Hindlimb muscle (tissue), 1 donor: Measurements from ENCODE around the gene KRTAP1-3. TPM values are rescaled to one million over a fixed set of nuclear protein-coding genes. Genes with fewer than 3 reads are reported as not detected.
"Not testable (repeated sequence)": the region's sequence is repeated elsewhere in the genome, so short reads cannot be mapped to it uniquely, and the experiment has no call there.

ENCODE experiments used
- DNase-seq: peaks from one replicate; pipeline ENCODE4 v3.0.0-alpha.2; 2013
- polyA plus RNA-seq: library from polyadenylated mRNA; unstranded; fragments of 120-200 nt; gene quantifications from one replicate; pipeline ENCODE4 v1.2.1, GENCODE V29; 2013; ENCODE audit not compliant: insufficient read length

KRTAP1-3 gene
- polyA plus RNA-seq = not detected

DNA sequence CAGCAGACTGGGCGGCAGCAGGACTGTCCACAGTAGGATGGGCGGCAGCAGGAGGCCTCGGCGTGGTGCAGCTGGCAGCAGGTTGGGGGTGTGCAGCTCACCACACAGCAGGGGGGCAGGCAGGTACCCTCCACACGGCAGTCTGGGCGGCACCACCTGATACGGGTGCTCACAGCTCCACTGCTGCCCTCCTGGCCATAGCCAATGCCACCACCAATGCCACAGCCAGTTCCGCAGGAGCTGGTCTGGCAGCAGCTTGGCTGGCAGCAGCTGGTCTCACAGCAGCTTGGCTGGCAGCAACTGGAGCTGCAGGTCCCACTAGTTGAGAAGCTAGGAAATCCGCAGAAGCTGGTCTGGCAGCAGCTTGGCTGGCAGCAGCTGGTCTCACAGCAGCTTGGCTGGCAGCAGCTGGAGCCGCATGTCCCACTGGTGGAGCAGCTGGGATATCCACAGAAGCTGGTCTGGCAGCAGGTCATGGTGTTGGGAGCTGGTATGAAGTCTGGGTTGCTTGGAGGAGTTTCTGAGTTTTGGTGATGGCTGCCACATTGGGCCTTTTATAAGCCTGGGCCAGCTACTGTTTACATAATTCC lies at the start of gene KRTAP1-3:
Gene KRTAP1-3, minus strand, starts transcription at position 529 of the 590 bp plus-strand sequence. Its CDS starts 53 bp downstream, at position 476.
- not testable (repeated sequence) for DNase-seq

- not testable (repeated sequence) for DNase-seq
Observed at GRCh38 chr17:41084100-41084856, 49.6 kb upstream of the KRTAP1-3 start, which contains the start of gene KRTAP4-7. Gene KRTAP4-7 (plus strand): TSS chr17:41084150. CDS start chr17:41084207, 57 bp downstream.

DNA sequence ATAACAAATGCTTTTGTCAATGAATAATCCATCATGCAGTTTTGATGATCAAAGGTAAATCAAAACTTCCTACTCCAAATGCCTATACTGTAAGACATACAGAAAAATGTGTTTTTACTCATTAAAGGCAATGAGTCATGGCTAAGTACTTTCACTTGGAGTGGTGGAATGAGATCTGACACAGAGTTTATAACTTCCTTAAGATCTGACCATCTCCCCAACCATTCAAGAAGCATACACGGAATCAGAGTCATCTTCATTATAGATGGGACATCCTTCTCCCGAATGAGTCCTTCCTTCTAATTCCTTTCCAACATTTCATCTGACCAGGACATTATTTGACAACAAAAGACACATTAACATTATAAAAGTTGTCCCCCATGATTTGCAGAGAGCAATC lies 48.8 kb upstream of the KRTAP1-3 start:
- DNase-seq = not testable (repeated sequence)

DNA sequence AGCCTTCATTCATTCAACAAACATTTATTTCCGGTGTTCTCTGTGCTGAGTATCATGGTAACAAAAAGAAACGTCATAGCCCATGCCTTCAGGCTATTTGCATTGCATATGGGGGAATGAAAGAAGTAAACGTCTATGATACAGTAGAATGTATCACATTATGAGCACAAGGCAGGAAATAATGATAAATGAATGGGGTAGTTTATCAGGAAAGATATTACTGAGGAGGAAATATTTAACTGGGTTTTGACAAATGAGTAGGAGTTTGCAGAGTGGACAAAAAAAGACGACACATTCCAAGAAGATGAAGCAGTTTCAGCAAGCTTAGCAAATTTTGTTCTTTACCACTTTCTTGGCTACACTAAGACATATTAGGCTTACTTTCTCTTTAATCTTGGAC lies 48.0 kb upstream of the KRTAP1-3 start:
- DNase-seq = no peak

DNA sequence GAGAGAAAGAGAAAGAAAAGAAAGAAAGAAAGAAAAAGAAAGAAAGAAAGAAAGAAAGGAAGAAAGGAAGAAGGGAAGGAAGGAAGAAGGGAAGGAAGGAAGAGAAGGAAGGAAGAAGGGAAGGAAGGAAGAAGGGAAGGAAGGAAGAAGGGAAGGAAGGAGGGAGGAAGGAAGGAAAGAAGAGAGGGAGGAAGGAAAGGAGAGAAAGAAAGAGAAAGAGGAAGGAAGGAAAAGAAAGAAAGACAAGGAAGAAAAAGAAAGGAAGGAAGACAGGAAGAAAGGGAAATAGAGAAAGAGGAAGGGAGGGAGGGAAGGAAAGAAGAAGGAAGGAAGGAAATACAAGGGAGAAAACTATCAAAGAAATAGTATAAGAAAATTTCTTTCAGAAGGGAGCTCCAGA lies 42.1 kb upstream of the KRTAP1-3 start:
- no peak for DNase-seq

- no peak for DNase-seq
Observed at GRCh38 chr17:41073676-41074075, 39.0 kb upstream of the KRTAP1-3 start.

- no peak for DNase-seq
Observed at GRCh38 chr17:41071606-41072360, 37.1 kb upstream of the KRTAP1-3 start.

DNA sequence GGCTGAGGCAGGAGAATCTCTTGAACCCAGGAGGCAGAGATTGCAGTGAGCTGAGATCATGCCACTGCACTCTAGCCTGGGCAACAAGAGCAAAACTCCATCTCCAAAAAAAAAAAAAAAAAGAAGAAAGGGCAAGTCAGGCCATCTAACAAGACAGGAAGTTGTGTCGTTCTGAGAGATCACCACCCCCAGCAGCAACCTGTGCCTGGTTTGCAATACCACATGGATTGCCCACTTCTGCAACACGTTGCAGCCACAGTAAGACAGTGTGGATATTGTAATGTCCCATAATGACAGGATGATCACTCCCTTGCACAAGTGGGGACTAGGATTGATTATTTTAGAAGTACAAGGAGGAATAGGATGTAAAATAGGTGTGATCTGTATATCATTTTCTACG lies 34.4 kb upstream of the KRTAP1-3 start:
- DNase-seq = no peak

DNA sequence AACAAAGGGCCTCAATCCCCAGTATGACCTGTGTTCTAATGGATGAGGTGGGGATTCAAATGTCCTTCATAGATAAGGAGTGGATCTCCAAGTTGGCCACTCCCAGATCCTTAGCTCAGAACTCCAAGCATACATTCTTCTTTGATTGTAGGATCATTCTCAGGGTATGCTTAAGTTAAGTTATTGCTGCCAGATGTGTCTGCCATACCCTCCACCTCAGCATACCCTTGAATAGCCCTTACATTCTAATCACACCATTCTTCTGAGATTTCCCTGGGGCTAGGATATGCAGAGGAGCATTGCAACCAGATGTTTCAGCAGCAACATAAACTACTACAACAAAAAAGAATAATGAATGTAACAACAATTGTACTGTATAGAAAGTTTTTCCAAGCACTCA lies 32.6 kb upstream of the KRTAP1-3 start:
- DNase-seq = no peak

DNA sequence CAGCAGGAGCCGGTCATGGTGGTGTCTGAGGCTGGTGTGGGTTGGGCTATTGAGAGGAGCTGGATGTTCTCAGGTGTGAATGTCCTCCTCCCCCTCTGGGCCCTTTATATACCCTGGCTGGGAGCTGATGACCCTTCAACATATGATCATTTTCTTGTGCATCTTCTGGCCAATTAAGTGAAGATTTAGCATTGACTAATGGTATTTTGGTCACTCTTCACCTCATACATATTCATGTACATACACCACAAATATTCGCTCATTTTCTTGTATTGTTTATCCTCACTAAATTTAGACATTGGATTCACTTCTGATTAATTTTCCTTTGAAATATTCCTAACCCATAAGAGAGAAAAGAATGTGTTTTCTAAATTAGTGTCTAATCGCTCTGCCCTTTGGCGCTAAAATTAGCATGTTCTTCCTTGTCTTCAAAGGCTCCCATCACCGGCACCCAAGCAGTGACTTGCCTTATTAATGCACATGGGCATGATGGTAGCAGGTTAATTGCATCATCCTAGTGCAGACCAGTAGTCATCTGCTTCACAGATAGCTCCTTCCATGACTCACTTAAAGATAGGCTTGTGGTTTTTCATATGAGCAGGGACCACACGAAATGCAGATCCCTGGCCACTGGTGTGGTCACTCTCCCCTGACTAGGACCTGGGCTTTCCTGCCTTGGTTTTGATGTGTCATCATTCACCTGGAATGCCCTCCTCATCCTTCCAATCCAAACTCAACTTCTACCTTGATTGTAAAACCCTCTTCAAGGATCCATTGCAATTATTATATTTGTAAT lies 31.4 kb upstream of the KRTAP1-3 start, which contains the start of gene KRTAP2-4:
Gene KRTAP2-4, minus strand, starts transcription at position 51 of the 796 bp plus-strand sequence. Its CDS starts 34 bp downstream, at position 17.
- no peak for DNase-seq

- DNase-seq = not testable (repeated sequence)
Observed at GRCh38 chr17:41065016-41065689, 30.5 kb upstream of the KRTAP1-3 start.

DNA sequence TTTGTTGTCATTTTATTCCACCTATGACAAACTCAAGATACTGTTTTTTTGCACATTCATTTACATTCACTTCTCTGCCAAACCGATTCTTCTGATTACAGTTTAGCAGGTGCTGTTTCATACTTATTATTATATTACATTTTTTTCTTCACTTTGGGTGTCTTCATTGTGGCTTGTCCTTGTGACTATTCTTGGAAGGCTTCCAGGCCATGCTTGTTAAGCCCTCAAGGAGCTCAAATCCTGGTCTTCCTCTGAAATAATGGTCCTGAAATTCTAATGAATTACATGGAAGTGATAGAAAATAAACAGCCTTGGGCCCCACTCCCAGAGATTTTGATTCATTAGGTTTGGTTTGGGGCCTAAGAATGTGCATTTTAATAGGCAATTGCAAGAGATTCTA lies 29.6 kb upstream of the KRTAP1-3 start:
- DNase-seq = no peak

DNA sequence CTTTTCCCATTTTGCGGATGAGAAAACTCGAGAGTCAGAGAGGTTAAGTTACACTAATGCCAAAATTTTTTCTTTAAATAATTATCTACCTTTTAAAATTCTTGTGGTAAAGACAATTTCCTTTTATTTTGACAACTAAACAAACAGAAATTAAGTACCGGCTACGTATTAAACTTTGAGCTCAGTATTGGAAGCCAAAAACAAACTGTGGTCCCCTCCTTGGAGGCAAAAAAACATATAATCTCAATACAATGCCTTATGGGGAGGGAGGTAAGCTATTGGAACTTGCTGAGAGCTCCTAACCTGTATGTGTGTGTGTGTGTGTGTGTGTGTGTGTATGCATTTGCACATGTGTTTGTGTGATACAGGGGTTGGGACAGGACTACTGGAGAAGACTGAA lies 28.8 kb upstream of the KRTAP1-3 start:
- no peak for DNase-seq

- no peak for DNase-seq
Observed at GRCh38 chr17:41061964-41062363, 27.3 kb upstream of the KRTAP1-3 start.

DNA sequence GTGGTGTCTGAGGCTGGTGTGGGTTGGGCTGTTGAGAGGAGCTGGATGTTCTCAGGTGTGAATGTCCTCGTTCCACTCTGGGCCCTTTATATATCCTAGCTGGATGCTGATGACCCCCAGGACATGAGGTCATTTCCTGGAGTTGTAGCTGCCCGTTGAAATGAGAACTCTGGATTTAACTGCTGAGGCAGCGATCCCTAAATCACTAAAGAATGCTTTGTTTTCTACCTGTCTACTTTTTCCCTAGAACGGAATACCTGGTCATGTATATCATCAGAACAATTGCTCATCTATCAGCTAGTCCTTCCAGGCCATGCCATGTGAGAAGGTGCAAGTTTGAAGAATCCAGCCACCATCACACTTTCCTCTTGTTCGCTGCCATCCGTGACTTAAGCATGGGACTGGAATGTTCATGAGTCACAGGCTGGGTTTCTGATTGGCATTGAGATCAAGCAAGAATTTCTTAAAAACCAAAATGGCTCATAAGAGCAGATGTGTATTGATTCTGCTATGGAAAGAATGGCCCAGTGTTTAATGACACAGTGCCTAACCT lies 25.5 kb upstream of the KRTAP1-3 start, which contains the start of gene KRTAP2-3:
Gene KRTAP2-3, minus strand, starts transcription at position 63 of the 553 bp plus-strand sequence. CDS start 64 bp downstream, outside the sequence.
- DNase-seq = no peak

- not testable (repeated sequence) for DNase-seq
Observed at GRCh38 chr17:41059276-41060051, 24.8 kb upstream of the KRTAP1-3 start.

- no peak for DNase-seq
Observed at GRCh38 chr17:41058741-41059140, 24.1 kb upstream of the KRTAP1-3 start.

DNA sequence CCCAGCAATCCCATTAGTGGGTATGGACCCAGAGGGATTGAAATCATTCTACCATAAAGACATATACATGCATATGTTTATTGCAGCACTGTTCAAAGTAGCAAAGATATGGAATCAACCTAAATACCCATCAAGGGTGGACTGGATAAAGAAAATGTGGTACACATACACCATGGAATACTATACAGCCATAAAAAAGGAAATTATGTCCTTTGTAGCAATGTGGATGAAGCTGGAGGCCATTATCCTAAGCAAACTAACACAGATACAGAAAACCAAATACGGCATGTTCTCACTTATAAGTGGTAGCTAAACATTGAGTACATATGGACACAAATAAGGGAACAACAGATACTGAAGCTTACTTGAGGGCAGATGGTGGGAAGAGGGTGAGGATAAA lies 22.9 kb upstream of the KRTAP1-3 start:
- DNase-seq = no peak

DNA sequence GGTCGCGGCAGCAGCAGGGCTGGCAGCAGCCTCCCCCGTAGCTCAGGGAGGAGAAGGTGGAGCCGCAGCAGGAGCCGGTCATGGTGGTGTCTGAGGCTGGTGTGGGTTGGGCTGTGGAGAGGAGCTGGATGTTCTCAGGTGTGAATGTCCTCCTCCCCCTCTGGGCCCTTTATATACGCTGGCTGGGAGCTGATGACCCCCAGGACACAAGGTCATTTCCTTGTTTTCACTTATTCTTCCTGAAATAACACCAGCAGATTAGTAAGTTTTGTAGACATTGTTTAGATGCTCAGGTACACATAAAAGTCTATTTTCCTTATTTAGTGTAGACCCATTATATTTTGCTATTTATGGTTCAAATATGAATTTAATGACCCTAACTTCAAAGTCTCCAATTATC lies 20.5 kb upstream of the KRTAP1-3 start, which contains the start of gene KRTAP2-2:
Gene KRTAP2-2, minus strand, starts transcription at position 101 of the 400 bp plus-strand sequence. Its CDS starts 19 bp downstream, at position 82.
- DNase-seq = not testable (repeated sequence)

DNA sequence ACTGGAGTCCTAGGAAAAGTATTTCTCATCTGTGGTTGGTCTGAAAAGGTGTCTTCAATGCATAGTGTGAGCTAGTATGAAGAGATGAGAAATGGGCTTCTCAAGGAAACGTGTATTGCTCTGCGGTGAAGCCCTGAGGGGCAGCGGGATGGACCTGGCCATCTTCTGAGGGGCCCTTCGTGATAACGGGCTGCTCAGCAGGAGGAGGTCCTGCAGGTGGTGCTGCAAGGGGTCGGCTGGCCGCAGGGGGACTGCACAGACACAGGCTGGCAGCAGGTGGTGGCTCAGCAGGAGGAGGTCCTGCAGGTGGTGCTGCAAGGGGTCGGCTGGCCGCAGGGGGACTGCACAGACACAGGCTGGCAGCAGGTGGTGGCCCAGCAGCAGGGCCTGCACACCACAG lies 19.9 kb upstream of the KRTAP1-3 start:
- DNase-seq = not testable (repeated sequence)
